ENCODE measurements around the gene CCDC154. TPM values are rescaled to one million over a fixed set of nuclear protein-coding genes. Genes with fewer than 3 reads are reported as not detected.
A peak's percentile ranks its signal among the peaks of the same experiment; 100 is the strongest.

The CCDC154 gene
- total and polyA plus RNA-seq, 4 donors: 0.63 to 4.5 (median 1.4) TPM

DNA sequence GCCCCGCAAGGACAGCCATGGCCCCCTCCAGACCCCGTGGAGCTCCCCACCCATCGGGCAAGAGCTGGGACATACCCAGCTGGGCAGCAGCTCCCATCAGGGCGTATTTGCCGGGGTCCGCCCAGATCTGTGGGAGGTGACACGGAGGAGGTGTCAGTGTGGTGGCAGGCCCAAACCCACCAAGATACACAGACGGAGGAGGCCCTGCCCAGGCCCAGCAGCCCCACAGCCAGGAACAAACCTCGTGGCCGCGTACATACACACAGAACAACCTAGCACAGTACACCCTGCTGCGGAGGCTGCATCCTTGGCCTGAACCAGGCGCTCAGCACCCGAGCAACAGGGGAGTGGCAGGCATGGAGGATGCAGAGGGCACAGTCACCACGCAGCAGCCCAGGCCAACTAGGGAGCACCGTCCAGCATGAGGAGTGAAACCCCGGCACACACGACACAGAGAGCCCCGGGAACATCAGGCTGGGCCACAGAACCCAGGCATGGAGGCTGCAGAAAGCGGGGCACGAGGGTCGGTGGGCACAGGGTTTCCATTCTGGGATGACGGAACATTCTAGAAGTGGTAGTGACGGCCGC lies 4.9 kb upstream of the CCDC154 start:
- no peaks in the 10 kb centered on the region for H3K9me3 ChIP-seq (ENCODE audit: control insufficient read depth in 4 of 4, insufficient read depth in 3 of 4, low read length in 3 of 4)
- H3K9ac ChIP-seq (ENCODE audit: insufficient read depth in 1 of 2, low read length in 2 of 2): no peak overlapping the region
- no peak overlapping the region for H3K4me3 ChIP-seq
- H3K27ac ChIP-seq (ENCODE audit: low read depth in 1 of 2, low read length in 1 of 2): no peak overlapping the region
- no peak for DNase-seq
- no peak for TF ChIP-seq CTCF (IDR thresholded peaks at IDR 0.05; ENCODE audit: control extremely low read depth, extremely low read depth)
- no peak for ATAC-seq (ENCODE audit: insufficient read depth, low FRiP score)
- no peaks in the 10 kb centered on the region for H3K4me1 ChIP-seq (ENCODE audit: control insufficient read depth in 5 of 5, insufficient read depth in 5 of 5, low read length in 5 of 5)
- WGBS, 2 donors: 96 to 98% methylated on average over 25 of the region's 25 CpGs
- H3K36me3 ChIP-seq (ENCODE audit: control insufficient read depth in 4 of 4, insufficient read depth in 4 of 4, low read length in 4 of 4): peaks cover 0 to 86% (median 6%) of the 10 kb centered on the region in 4 donors
- H3K27me3 ChIP-seq (ENCODE audit: control insufficient read depth in 3 of 3, insufficient read depth in 3 of 3, low read length in 2 of 3): no peaks in the 10 kb centered on the region

GRCh38 chr16:1448536-1449116 lies 4.3 kb upstream of the CCDC154 start:
- no peaks in the 10 kb centered on the region for H3K4me1 ChIP-seq (ENCODE audit: control insufficient read depth in 5 of 5, insufficient read depth in 5 of 5, low read length in 5 of 5)
- DNase-seq (peak in 1 of 3 donors; percentile 10), ATAC-seq (ENCODE audit: insufficient read depth, low FRiP score) (no peak)
- no peak for TF ChIP-seq CTCF (IDR thresholded peaks at IDR 0.05; ENCODE audit: control extremely low read depth, extremely low read depth)
- peaks cover 0 to 81% (median 6%) of the 10 kb centered on the region in 4 donors for H3K36me3 ChIP-seq (ENCODE audit: control insufficient read depth in 4 of 4, insufficient read depth in 4 of 4, low read length in 4 of 4)
- 95% methylated on average over 30 of the region's 30 CpGs for WGBS, 2 donors
- H3K4me3 ChIP-seq: no peak overlapping the region
- H3K27ac ChIP-seq (ENCODE audit: low read depth in 1 of 2, low read length in 1 of 2): no peak overlapping the region
- H3K27me3 ChIP-seq (ENCODE audit: control insufficient read depth in 3 of 3, insufficient read depth in 3 of 3, low read length in 2 of 3): no peaks in the 10 kb centered on the region
- no peaks in the 10 kb centered on the region for H3K9me3 ChIP-seq (ENCODE audit: control insufficient read depth in 4 of 4, insufficient read depth in 3 of 4, low read length in 3 of 4)
- H3K9ac ChIP-seq (ENCODE audit: insufficient read depth in 1 of 2, low read length in 2 of 2): no peak overlapping the region

DNA sequence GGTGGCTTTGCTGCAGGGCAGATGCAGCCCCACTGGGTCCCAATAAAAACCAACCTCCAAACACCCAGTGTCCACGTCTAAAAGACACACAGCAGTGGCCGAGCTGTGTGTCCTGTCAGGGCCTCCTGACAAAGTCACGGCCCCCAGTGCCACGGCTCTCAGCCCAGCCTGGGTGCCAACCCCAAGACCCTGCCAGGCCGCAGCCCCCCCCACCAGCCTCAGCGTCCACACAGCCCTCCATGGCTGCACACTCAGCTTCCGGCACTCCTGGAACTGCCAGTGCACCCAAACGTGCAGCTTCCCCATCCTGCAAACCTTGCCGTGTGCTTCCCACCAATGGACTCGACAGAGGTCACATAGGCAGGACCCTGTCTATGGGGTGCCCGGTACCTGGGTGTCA lies 3.6 kb upstream of the CCDC154 start:
- Histone ChIP-seq H3K4me3 (no peak overlapping the region), H3K27me3 (ENCODE audit: control insufficient read depth in 3 of 3, insufficient read depth in 3 of 3, low read length in 2 of 3) (no peaks in the 10 kb centered on the region), H3K9ac (ENCODE audit: insufficient read depth in 1 of 2, low read length in 2 of 2) (no peak overlapping the region), H3K9me3 (ENCODE audit: control insufficient read depth in 4 of 4, insufficient read depth in 3 of 4, low read length in 3 of 4) (no peaks in the 10 kb centered on the region), H3K4me1 (ENCODE audit: control insufficient read depth in 5 of 5, insufficient read depth in 5 of 5, low read length in 5 of 5) (no peaks in the 10 kb centered on the region), H3K27ac (ENCODE audit: low read depth in 1 of 2, low read length in 1 of 2) (no peak overlapping the region), H3K36me3 (ENCODE audit: control insufficient read depth in 4 of 4, insufficient read depth in 4 of 4, low read length in 4 of 4) (peaks cover 0 to 75% (median 6%) of the 10 kb centered on the region in 4 donors)
- ATAC-seq (ENCODE audit: insufficient read depth, low FRiP score) (no peak), DNase-seq (peak in 1 of 3 donors; percentile 8)
- WGBS, 2 donors: 93 to 94% methylated on average over 11 of the region's 11 CpGs
- TF ChIP-seq CTCF (IDR thresholded peaks at IDR 0.05; ENCODE audit: control extremely low read depth, extremely low read depth): no peak

Measured in lung (tissue), 12 donors.